Measurements from ENCODE around the gene SLC10A7.

SLC10A7 gene

GRCh38 chr4:146318894-146319293, 202.8 kb downstream of the SLC10A7 start:
- Histone ChIP-seq H3K4me1 (no peaks in the 10 kb centered on the region), H3K27me3 (no peaks in the 10 kb centered on the region), H3K36me3 (no peaks in the 10 kb centered on the region), H3K27ac (no peak overlapping the region), H3K9me3 (no peaks in the 10 kb centered on the region), H3K4me3 (no peak overlapping the region)
- TF ChIP-seq, protein P1, sequence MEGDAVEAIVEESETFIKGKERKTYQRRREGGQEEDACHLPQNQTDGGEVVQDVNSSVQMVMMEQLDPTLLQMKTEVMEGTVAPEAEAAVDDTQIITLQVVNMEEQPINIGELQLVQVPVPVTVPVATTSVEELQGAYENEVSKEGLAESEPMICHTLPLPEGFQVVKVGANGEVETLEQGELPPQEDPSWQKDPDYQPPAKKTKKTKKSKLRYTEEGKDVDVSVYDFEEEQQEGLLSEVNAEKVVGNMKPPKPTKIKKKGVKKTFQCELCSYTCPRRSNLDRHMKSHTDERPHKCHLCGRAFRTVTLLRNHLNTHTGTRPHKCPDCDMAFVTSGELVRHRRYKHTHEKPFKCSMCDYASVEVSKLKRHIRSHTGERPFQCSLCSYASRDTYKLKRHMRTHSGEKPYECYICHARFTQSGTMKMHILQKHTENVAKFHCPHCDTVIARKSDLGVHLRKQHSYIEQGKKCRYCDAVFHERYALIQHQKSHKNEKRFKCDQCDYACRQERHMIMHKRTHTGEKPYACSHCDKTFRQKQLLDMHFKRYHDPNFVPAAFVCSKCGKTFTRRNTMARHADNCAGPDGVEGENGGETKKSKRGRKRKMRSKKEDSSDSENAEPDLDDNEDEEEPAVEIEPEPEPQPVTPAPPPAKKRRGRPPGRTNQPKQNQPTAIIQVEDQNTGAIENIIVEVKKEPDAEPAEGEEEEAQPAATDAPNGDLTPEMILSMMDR (IDR thresholded peaks at IDR 0.05) = no peak
- intact Hi-C loops (cut with DNase I; ENCODE audit: low total_unique reads) = no loop called here
- DNase-seq = no peak

DNA sequence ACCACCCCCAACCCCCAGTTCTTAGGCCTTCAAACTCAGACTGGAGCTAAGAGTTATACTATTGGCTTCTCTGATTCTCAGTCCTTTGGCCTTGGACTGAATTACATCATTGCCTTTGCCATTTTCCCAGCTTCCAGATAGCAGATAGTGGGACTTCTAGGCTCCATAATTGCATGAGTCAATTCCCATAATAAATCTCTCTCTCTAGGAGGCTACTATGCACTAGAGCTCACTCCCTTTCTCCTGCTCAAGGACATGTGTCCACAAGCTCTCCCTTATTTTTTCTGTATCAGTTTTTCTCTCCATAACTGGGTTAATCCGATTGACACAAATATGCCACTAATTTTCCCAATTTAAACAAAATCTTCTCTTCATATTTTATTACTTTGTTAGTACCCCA, 204.0 kb downstream of the SLC10A7 start:
- Histone ChIP-seq H3K9me3 (no peaks in the 10 kb centered on the region), H3K4me3 (no peak overlapping the region), H3K36me3 (no peaks in the 10 kb centered on the region), H3K27me3 (no peaks in the 10 kb centered on the region), H3K4me1 (no peaks in the 10 kb centered on the region), H3K27ac (no peak overlapping the region)
- no peak for DNase-seq
- TF ChIP-seq, protein P1 (IDR thresholded peaks at IDR 0.05) = no peak
- intact Hi-C loops (cut with DNase I; ENCODE audit: low total_unique reads) = no loop called here

DNA sequence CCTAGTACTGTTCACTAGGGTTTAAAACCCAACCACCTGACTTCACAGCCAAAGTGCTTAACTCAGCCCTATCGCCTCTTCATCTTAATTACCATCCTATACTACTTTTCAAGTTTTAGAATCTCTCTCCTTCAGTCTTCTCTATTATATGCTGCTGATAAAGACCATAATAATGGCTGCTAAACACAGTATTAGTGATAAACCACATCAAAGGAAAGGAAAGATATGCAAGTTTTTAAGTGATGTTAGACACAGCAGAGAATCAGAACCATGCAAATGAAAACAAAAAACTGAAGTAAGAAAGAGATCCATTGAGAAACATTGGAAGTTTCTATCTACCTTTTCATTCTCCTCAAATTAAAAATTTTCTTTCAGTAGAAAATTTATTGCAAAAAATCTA, 206.6 kb downstream of the SLC10A7 start:
- intact Hi-C loops (cut with DNase I; ENCODE audit: low total_unique reads) = no loop called here

GRCh38 chr4:146311238-146311970, 210.3 kb downstream of the SLC10A7 start:
- Histone ChIP-seq H3K27ac (no peak overlapping the region), H3K27me3 (no peaks in the 10 kb centered on the region), H3K36me3 (no peaks in the 10 kb centered on the region), H3K4me3 (no peak overlapping the region), H3K4me1 (no peaks in the 10 kb centered on the region), H3K9me3 (no peaks in the 10 kb centered on the region)
- DNase-seq = no peak
- intact Hi-C loops (cut with DNase I; ENCODE audit: low total_unique reads) = no loop called here
- TF ChIP-seq, protein P1 (IDR thresholded peaks at IDR 0.05) = no peak

More for the DNA sequence above, 206.6 kb downstream of the SLC10A7 start:
- DNase-seq = no peak
- H3K27me3 ChIP-seq = no peaks in the 10 kb centered on the region
- H3K4me1 ChIP-seq = no peaks in the 10 kb centered on the region
- H3K36me3 ChIP-seq = no peaks in the 10 kb centered on the region
- no peak overlapping the region for H3K4me3 ChIP-seq
- TF ChIP-seq, protein P1 (IDR thresholded peaks at IDR 0.05) = no peak
- H3K27ac ChIP-seq = no peak overlapping the region
- no peaks in the 10 kb centered on the region for H3K9me3 ChIP-seq

- Histone ChIP-seq H3K4me1 (no peaks in the 10 kb centered on the region), H3K9me3 (no peaks in the 10 kb centered on the region), H3K27me3 (no peaks in the 10 kb centered on the region), H3K4me3 (no peak overlapping the region), H3K27ac (no peak overlapping the region), H3K36me3 (no peaks in the 10 kb centered on the region)
- intact Hi-C loops (cut with DNase I; ENCODE audit: low total_unique reads) = no loop called here
- TF ChIP-seq, protein P1 (IDR thresholded peaks at IDR 0.05) = no peak
- no peak for DNase-seq
Measured at GRCh38 chr4:146310319-146311021, 211.3 kb downstream of the SLC10A7 start.
